H9 (cell line): ENCODE measurements around the gene ATP6V1G3. TPM values are rescaled to one million over a fixed set of nuclear protein-coding genes. Genes with fewer than 3 reads are reported as not detected.

Source experiments
- DNase-seq: peaks from one replicate; pipeline ENCODE4 v3.0.0-alpha.2; 2017
- H2AFZ ChIP-seq: one replicate; pipeline ENCODE4 v1.6.1; 2013; ENCODE audit warnings: mild to moderate bottlenecking, low read length, control low read depth, moderate library complexity
- H2AK5ac ChIP-seq: 2 replicates; pipeline ENCODE4 v1.6.1; 2013; ENCODE audit warnings: low read length, control low read depth, mixed read lengths; ENCODE audit not compliant: insufficient read length
- H2BK120ac ChIP-seq: one replicate; pipeline ENCODE4 v1.6.1; 2013; ENCODE audit warnings: low read depth, mild to moderate bottlenecking, low read length, control low read depth, inconsistent platforms; ENCODE audit not compliant: poor library complexity, severe bottlenecking
- H2BK12ac ChIP-seq: 2 replicates; pipeline ENCODE4 v1.6.1; 2013; ENCODE audit warnings: low read length, control low read depth, mixed read lengths, low read depth; ENCODE audit not compliant: insufficient read length
- H2BK15ac ChIP-seq: 2 replicates; pipeline ENCODE4 v1.6.1; 2013; ENCODE audit warnings: low read depth, low read length, control low read depth
- H2BK20ac ChIP-seq: one replicate; pipeline ENCODE4 v1.6.1; 2013; ENCODE audit warnings: low read depth, mild to moderate bottlenecking, low read length, control low read depth, inconsistent platforms; ENCODE audit not compliant: poor library complexity, severe bottlenecking
- H2BK5ac ChIP-seq: 2 replicates; pipeline ENCODE4 v1.6.1; 2013; ENCODE audit warnings: low read length, control low read depth, mixed read lengths; ENCODE audit not compliant: insufficient read length
- H3K14ac ChIP-seq: 2 replicates; pipeline ENCODE4 v1.6.1; 2013; ENCODE audit warnings: low read length, control low read depth; ENCODE audit not compliant: insufficient read depth
- H3K18ac ChIP-seq: 2 replicates; pipeline ENCODE4 v1.6.1; 2013; ENCODE audit warnings: low read depth, mild to moderate bottlenecking, mixed read lengths, low read length, control low read depth; ENCODE audit not compliant: insufficient read length
- H3K23ac ChIP-seq: 2 replicates; pipeline ENCODE4 v1.6.1; 2013; ENCODE audit warnings: low read length, control low read depth, mixed read lengths, low read depth; ENCODE audit not compliant: insufficient read length
- H3K23me2 ChIP-seq: 2 replicates; pipeline ENCODE4 v1.6.1; 2013; ENCODE audit warnings: low read depth, mild to moderate bottlenecking, mixed read lengths, low read length, control low read depth; ENCODE audit not compliant: insufficient read length, poor library complexity, severe bottlenecking
- H3K27ac ChIP-seq: 2 replicates; pipeline ENCODE4 v1.5.1; 2013; ENCODE audit warnings: low read length, control low read depth, mixed read lengths, low read depth; ENCODE audit not compliant: insufficient read length
- H3K27me3 ChIP-seq: 2 replicates; pipeline ENCODE4 v1.6.1; 2013; ENCODE audit warnings: low read length, control low read depth, inconsistent platforms; ENCODE audit not compliant: insufficient read depth
- H3K4ac ChIP-seq: 2 replicates; pipeline ENCODE4 v1.6.1; 2013; ENCODE audit warnings: low read depth, mild to moderate bottlenecking, control low read depth, inconsistent platforms, low read length, moderate library complexity
- H3K4me1 ChIP-seq: 2 replicates; pipeline ENCODE4 v1.6.1; 2013; ENCODE audit warnings: low read length, control low read depth, inconsistent platforms; ENCODE audit not compliant: insufficient read depth
- H3K4me2 ChIP-seq: 2 replicates; pipeline ENCODE4 v1.6.1; 2013; ENCODE audit warnings: low read length, control low read depth, mixed read lengths; ENCODE audit not compliant: insufficient read length, insufficient read depth
- H3K56ac ChIP-seq: 2 replicates; pipeline ENCODE4 v1.6.1; 2013; ENCODE audit warnings: low read depth, mild to moderate bottlenecking, mixed read lengths, low read length, control low read depth; ENCODE audit not compliant: insufficient read length
- H3K79me1 ChIP-seq: 2 replicates; pipeline ENCODE4 v1.6.1; 2013; ENCODE audit warnings: low read depth, mild to moderate bottlenecking, moderate library complexity, low read length, control low read depth, inconsistent platforms; ENCODE audit not compliant: insufficient read depth, poor library complexity, severe bottlenecking
- H3K79me2 ChIP-seq: 2 replicates; pipeline ENCODE4 v1.6.1; 2013; ENCODE audit warnings: low read length, control low read depth, inconsistent platforms; ENCODE audit not compliant: insufficient read depth
- H3K9ac ChIP-seq: 2 replicates; pipeline ENCODE4 v1.6.1; 2013; ENCODE audit warnings: low read length, control low read depth, mixed read lengths; ENCODE audit not compliant: insufficient read length; ENCODE audit errors: extremely low read depth
- H3K9me3 ChIP-seq: one replicate; pipeline ENCODE4 v1.6.1; 2013; ENCODE audit warnings: low read depth, low read length, inconsistent platforms; ENCODE audit not compliant: control insufficient read depth
- H3T11ph ChIP-seq: one replicate; pipeline ENCODE4 v1.6.1; 2013; ENCODE audit warnings: mild to moderate bottlenecking, low read length, control low read depth, inconsistent platforms
- H4K20me1 ChIP-seq: one replicate; pipeline ENCODE4 v1.6.1; 2013; ENCODE audit not compliant: control insufficient read depth, insufficient read length, insufficient read depth
- H4K5ac ChIP-seq: 2 replicates; pipeline ENCODE4 v1.6.1; 2013; ENCODE audit warnings: low read depth, mild to moderate bottlenecking, mixed read lengths, low read length, control low read depth; ENCODE audit not compliant: insufficient read length
- H4K8ac ChIP-seq: replicated peaks from 2 replicates; pipeline ENCODE4 v1.6.1; 2013; ENCODE audit warnings: low read length, control low read depth, mixed read lengths, low read depth; ENCODE audit not compliant: insufficient read length
- H4K91ac ChIP-seq: 2 replicates; pipeline ENCODE4 v1.6.1; 2013; ENCODE audit warnings: low read depth, mild to moderate bottlenecking, moderate library complexity, mixed read lengths, low read length, control low read depth; ENCODE audit not compliant: insufficient read length
- H3K27ac Mint-ChIP-seq, 3 experiments: 2 replicates in 2 of 3; 3 replicates in 1 of 3; pipeline ENCODE4 v1.8.0; 2020 to 2021; ENCODE audit warnings: mixed read lengths in 3 of 3, mild to moderate bottlenecking in 1 of 3, moderate library complexity in 1 of 3
- H3K27me3 Mint-ChIP-seq: 2 replicates; pipeline ENCODE4 v1.8.0; 2021; ENCODE audit warnings: low read depth, mild to moderate bottlenecking, moderate library complexity, mixed read lengths
- H3K36me3 Mint-ChIP-seq, 3 experiments: 2 replicates in 2 of 3; 3 replicates in 1 of 3; pipeline ENCODE4 v1.8.0; 2020 to 2021; ENCODE audit warnings: low read depth in 3 of 3, mixed read lengths in 3 of 3; ENCODE audit not compliant: insufficient read depth in 1 of 3
- H3K4me1 Mint-ChIP-seq, 2 experiments: 2 replicates each; pipeline ENCODE4 v1.8.0; 2020; ENCODE audit warnings: mixed read lengths in 2 of 2
- H3K4me3 Mint-ChIP-seq, 2 experiments: 2 replicates in 1 of 2; 3 replicates in 1 of 2; pipeline ENCODE4 v1.8.0; 2020 to 2021; ENCODE audit warnings: mild to moderate bottlenecking in 2 of 2, mixed read lengths in 2 of 2, moderate library complexity in 1 of 2
- H3K9me3 Mint-ChIP-seq, 2 experiments: 2 replicates in 1 of 2; 3 replicates in 1 of 2; pipeline ENCODE4 v1.8.0; 2020; ENCODE audit warnings: mild to moderate bottlenecking in 2 of 2, mixed read lengths in 2 of 2, moderate library complexity in 1 of 2
- WGBS: extraction: QIAGEN DNeasy Blood & Tissue Kit; methylation state at CpG from one replicate; pipeline ENCODE4 v1.1.7; 2013; ENCODE audit warnings: missing lambda C conversion rate, low lambda C conversion rate, mixed read lengths; ENCODE audit not compliant: insufficient read length; ENCODE audit errors: extremely low coverage; 5-methylcytosine and 5-hydroxymethylcytosine counted together
- long read RNA-seq: library from polyadenylated mRNA; unstranded; transcript quantifications from one replicate; pipeline ENCODE4 v2.0.0, GENCODE V29; 2020
- total RNA-seq: library from RNA; stranded (reverse); gene quantifications from 2 replicates; pipeline ENCODE4 v1.2.1, GENCODE V29; 2021
- TF ChIP-seq, protein P1 (sequence below): fragments of 200-600 bp; sonication (generic); conservative IDR thresholded peaks from 3 replicates; pipeline ENCODE4 v1.8.0; 2021; ENCODE audit warnings: antibody characterized with exemption, mild to moderate bottlenecking

Gene ATP6V1G3, protein sequence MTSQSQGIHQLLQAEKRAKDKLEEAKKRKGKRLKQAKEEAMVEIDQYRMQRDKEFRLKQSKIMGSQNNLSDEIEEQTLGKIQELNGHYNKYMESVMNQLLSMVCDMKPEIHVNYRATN
- total RNA-seq, result not detected in 2 replicates
- long read RNA-seq, result 0 reads

GRCh38 chr1:198540580-198540979, at the start of gene ATP6V1G3:
Gene ATP6V1G3, minus strand, starts transcription at chr1:198540680. Its CDS starts 30 bp downstream, at chr1:198540650.
- Histone ChIP-seq H4K91ac (no peak within 1 kb of the TSS), H2BK15ac (no peak within 1 kb of the TSS), H2BK20ac (no peak within 1 kb of the TSS), H2AK5ac (no peak within 1 kb of the TSS), H3K23ac (no peak within 1 kb of the TSS), H3K4me1 (no peaks in the 10 kb centered on the region), H3K18ac (no peak within 1 kb of the TSS), H3T11ph (no peak within 1 kb of the TSS), H3K79me2 (no peaks in the 10 kb centered on the region), H3K23me2 (no peaks in the 10 kb centered on the region), H4K8ac (no peak within 1 kb of the TSS), H3K27ac (no peak within 1 kb of the TSS), H3K9ac (no peak within 1 kb of the TSS), H3K9me3 (no peaks in the 10 kb centered on the region), H2AFZ (no peak within 1 kb of the TSS), H3K4ac (no peak within 1 kb of the TSS), H2BK5ac (no peak within 1 kb of the TSS), H2BK120ac (no peak within 1 kb of the TSS), H4K20me1 (no peaks in the 10 kb centered on the region), H2BK12ac (no peak within 1 kb of the TSS), H3K56ac (no peak within 1 kb of the TSS), H3K14ac (no peak within 1 kb of the TSS), H3K79me1 (no peaks in the 10 kb centered on the region), H3K27me3 (no peaks in the 10 kb centered on the region), H4K5ac (no peak within 1 kb of the TSS), H3K4me2 (no peak within 1 kb of the TSS)
- TF ChIP-seq, protein P1, sequence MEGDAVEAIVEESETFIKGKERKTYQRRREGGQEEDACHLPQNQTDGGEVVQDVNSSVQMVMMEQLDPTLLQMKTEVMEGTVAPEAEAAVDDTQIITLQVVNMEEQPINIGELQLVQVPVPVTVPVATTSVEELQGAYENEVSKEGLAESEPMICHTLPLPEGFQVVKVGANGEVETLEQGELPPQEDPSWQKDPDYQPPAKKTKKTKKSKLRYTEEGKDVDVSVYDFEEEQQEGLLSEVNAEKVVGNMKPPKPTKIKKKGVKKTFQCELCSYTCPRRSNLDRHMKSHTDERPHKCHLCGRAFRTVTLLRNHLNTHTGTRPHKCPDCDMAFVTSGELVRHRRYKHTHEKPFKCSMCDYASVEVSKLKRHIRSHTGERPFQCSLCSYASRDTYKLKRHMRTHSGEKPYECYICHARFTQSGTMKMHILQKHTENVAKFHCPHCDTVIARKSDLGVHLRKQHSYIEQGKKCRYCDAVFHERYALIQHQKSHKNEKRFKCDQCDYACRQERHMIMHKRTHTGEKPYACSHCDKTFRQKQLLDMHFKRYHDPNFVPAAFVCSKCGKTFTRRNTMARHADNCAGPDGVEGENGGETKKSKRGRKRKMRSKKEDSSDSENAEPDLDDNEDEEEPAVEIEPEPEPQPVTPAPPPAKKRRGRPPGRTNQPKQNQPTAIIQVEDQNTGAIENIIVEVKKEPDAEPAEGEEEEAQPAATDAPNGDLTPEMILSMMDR, result no peak
- Mint-ChIP-seq H3K36me3 (no peaks in the 10 kb centered on the region), H3K27ac (no peak within 1 kb of the TSS; a peak in 1 of 7 replicates), H3K4me1 (peaks cover 4 to 8% of the 10 kb centered on the region in 2 experiments; a peak in 3 of 4 replicates), H3K9me3 (no peaks in the 10 kb centered on the region), H3K27me3 (no peaks in the 10 kb centered on the region), H3K4me3 (no peak within 1 kb of the TSS)
- DNase-seq, result no peak
- WGBS, result no CpG with 5 or more reads among the region's 1 CpG
